Lower leg skin (tissue), 4 donors: Measurements from ENCODE around the gene RNF168. TPM values are rescaled to one million over a fixed set of nuclear protein-coding genes. Genes with fewer than 3 reads are reported as not detected.
"Not testable (repeated sequence)": the region's sequence is repeated elsewhere in the genome, so short reads cannot be mapped to it uniquely, and the experiment has no call there.

Experiments
- DNase-seq, 2 donors: peaks; one replicate each; pipeline ENCODE4 v3.0.0-alpha.2; 2019; ENCODE audit warnings: low spot score in 2 of 2
- H3K4me3 ChIP-seq: fragments of 200-600 bp; sonication (generic); 2 replicates; pipeline ENCODE4 v1.5.1; 2017; ENCODE audit warnings: mild to moderate bottlenecking, low read depth; ENCODE audit not compliant: poor library complexity, severe bottlenecking
- POLR2A ChIP-seq, 2 donors: fragments of 450-650 bp; IDR thresholded peaks; one replicate each; pipeline ENCODE4 v1.6.1; 2016 to 2017; ENCODE audit warnings: antibody characterized with exemption in 2 of 2, mild to moderate bottlenecking in 1 of 2, moderate library complexity in 1 of 2
- WGBS, 2 donors: methylation state at CpG; one replicate each; pipeline ENCODE4 v1.1.5; 2018; 5-methylcytosine and 5-hydroxymethylcytosine counted together
- intact Hi-C: fragments of 100-400 bp; cut with DNase I; formaldehyde crosslinking; loops from one replicate; pipeline ENCODE4 v1.15.0; 2023; ENCODE audit warnings: low total_unique reads
- total RNA-seq, 4 donors: library from RNA; depleted of rRNA; stranded (reverse); fragments of >200 nt; gene quantifications; one replicate each; pipeline ENCODE4 v1.1.0, GENCODE V29; 2016
- TF ChIP-seq, protein P1 (sequence below), 3 donors: fragments of 450-650 bp; IDR thresholded peaks; one replicate each; pipeline ENCODE4 v1.5.1; 2016; ENCODE audit warnings: antibody characterized with exemption in 3 of 3, mild to moderate bottlenecking in 3 of 3, moderate library complexity in 2 of 3

The RNF168 gene
- 10 to 100 TPM; 23.9 to 35.4 (median 27.0) TPM for total RNA-seq

DNA sequence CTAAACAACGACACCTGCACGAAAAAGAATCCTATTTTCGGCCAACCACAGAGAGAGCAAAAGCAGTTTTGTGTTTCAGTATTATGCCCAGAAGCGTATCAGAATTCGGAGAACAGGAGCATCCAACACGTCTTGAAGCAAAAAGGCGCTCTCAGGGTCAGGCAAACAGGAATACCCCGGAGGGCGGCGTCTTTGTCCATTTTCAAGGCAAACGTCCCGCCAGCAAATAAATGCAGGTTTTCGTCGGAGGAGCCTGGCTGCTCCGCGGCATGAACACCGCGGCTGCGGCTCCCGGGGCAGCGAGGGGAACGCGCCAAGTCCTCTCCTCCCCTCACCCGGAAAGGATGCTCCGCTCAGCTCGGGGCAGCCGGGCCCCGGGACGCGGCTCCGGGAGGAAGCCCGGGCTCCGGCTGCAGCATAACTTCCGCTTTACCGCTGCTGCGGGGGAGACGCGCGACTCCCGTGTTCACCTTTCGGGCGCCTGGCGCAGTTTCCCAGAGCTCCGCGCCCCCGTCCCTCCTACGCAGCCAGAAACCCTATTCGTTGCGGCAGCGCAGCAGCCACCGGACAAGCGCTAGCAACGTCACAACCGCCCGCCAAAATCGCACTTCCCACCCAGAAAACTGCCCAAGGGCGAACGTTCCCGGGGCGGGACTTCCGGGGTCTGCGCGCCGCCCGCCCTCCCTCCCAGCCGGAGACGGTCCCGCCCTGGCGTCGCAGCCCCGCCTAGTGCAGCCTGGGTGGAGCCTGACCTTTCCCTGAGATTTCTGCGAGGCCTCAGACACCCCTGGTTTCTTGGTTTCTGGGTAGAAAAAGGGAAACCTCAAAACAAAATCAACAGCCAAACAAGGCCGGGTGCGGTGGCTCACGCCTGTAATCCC, at the start of gene RNF168:
Gene RNF168, minus strand, starts transcription at position 573 of the 881 bp plus-strand sequence. CDS start 595 bp downstream, outside the sequence.
- 0 to 1% methylated on average over 56 to 58 of the region's 75 CpGs for WGBS, 2 donors
- peak in 1 of 2 donors; percentile 82 for TF ChIP-seq POLR2A (IDR thresholded peaks at IDR 0.05)
- TF ChIP-seq, protein P1, sequence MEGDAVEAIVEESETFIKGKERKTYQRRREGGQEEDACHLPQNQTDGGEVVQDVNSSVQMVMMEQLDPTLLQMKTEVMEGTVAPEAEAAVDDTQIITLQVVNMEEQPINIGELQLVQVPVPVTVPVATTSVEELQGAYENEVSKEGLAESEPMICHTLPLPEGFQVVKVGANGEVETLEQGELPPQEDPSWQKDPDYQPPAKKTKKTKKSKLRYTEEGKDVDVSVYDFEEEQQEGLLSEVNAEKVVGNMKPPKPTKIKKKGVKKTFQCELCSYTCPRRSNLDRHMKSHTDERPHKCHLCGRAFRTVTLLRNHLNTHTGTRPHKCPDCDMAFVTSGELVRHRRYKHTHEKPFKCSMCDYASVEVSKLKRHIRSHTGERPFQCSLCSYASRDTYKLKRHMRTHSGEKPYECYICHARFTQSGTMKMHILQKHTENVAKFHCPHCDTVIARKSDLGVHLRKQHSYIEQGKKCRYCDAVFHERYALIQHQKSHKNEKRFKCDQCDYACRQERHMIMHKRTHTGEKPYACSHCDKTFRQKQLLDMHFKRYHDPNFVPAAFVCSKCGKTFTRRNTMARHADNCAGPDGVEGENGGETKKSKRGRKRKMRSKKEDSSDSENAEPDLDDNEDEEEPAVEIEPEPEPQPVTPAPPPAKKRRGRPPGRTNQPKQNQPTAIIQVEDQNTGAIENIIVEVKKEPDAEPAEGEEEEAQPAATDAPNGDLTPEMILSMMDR (IDR thresholded peaks at IDR 0.05) = no peak
- peak; percentile 95 to 99 for DNase-seq
- intact Hi-C loops = no loop called here
- peak within 1 kb of the TSS; percentile 87 for H3K4me3 ChIP-seq

DNA sequence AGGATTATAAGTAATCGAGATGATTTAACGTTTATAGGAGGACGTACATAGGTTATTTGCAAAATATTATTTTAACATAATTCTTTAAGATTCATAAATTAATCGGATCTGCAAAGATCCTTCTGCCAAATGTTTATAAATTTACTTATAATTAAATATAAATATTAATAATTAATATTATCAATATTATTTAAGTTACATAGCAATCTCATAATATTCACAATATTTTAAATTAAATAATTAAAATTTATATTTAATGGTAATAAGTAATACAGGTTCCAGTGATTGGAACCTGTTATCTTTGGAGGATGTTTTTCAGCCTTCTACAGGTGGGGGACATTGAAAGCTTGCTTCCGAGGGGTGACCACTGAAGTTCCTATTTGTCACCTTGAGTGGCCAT, 48.7 kb upstream of the RNF168 start:
- TF ChIP-seq, protein P1 (IDR thresholded peaks at IDR 0.05) = no peak
- TF ChIP-seq POLR2A (IDR thresholded peaks at IDR 0.05) = no peak
- intact Hi-C loops = no loop called here
- 96 to 97% methylated on average over 5 of the region's 5 CpGs for WGBS, 2 donors
- H3K4me3 ChIP-seq = no peak overlapping the region
- no peak for DNase-seq

- H3K4me3 ChIP-seq, DNase-seq, intact Hi-C loops: not testable (repeated sequence)
- 79 to 89% methylated on average over 3 of the region's 3 CpGs for WGBS, 2 donors
Measured at GRCh38 chr3:196550172-196550571, 46.6 kb upstream of the RNF168 start.

DNA sequence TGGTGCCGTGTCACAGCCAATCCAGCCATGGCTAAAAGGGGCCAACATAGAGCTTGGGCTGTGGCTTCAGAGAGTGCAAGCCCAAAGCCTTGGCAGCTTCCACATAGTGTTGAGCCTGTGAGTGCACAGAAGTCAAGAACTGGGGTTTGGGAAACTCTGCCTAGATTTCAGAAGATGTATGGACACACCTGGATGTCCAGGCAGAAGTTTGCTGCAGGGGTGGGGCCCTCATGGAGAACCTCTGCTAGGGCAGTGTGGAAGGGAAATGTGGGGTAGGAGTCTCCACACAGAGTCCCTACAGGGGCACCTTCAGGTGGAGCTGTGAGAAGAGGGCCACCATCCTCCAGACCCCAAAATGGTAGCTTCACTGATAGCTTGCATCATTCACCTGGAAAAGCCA, 45.7 kb upstream of the RNF168 start:
- intact Hi-C loops = loop anchor here (10.0 kb wide), 1 partner anchor 135 kb away; no protein-coding TSS in a partner anchor
- DNase-seq, H3K4me3 ChIP-seq: not testable (repeated sequence)
- 92 to 94% methylated on average over 1 of the region's 1 CpG for WGBS, 2 donors

DNA sequence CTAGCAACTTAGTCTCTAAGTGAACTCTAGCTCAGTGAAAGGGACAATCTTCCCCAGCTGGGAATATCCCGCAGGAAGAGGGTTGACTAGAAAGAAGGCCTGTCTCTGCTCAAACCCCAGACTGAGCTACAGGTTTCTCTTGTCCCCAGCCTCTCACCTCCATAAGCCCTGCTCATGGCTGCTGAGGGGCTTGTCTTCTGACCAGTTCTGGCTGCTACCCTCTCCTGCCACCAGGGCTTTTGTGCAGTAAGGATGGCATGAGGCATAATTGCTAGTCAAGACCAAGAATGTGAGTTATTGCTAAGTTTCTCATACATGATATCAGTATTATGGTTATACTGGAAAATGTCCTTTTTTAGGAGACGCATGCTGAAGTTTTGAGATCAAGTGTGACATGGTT, 43.5 kb upstream of the RNF168 start:
- TF ChIP-seq, protein P1 (IDR thresholded peaks at IDR 0.05) = no peak
- DNase-seq = no peak
- no peak overlapping the region for H3K4me3 ChIP-seq
- WGBS, 2 donors = 89 to 96% methylated on average over 2 of the region's 2 CpGs
- intact Hi-C loops = loop anchor here (10.0 kb wide), 1 partner anchor 138 kb away; no protein-coding TSS in a partner anchor

- intact Hi-C loops = loop anchor here (10.0 kb wide), 1 partner anchor 138 kb away; no protein-coding TSS in a partner anchor
- H3K4me3 ChIP-seq = no peak overlapping the region
- DNase-seq = no peak
- 81% methylated on average over 5 of the region's 5 CpGs for WGBS, 2 donors
- TF ChIP-seq, protein P1 (IDR thresholded peaks at IDR 0.05) = no peak
- TF ChIP-seq POLR2A (IDR thresholded peaks at IDR 0.05) = no peak
Measured at GRCh38 chr3:196546537-196546936, 43.0 kb upstream of the RNF168 start.
